Astrocyte (in vitro differentiated cells and primary cell): ENCODE measurements around the gene PCSK5. TPM values are rescaled to one million over a fixed set of nuclear protein-coding genes. Genes with fewer than 3 reads are reported as not detected.
"Not testable (repeated sequence)": the region's sequence is repeated elsewhere in the genome, so short reads cannot be mapped to it uniquely, and the experiment has no call there.

Experiments
- DNase-seq: peaks from one replicate; pipeline ENCODE4 v3.0.0-alpha.2; 2010; ENCODE audit warnings: low read depth
- FAIRE-seq: peaks from 2 replicates; lab custom pipeline; 2011; peaks lifted over from hg19 to GRCh38; lab: Jason Lieb, UNC
- H2AFZ ChIP-seq: 2 replicates; pipeline ENCODE4 v1.6.0; 2012; ENCODE audit warnings: low read depth, low read length, inconsistent platforms
- H3K27ac ChIP-seq: 2 replicates; pipeline ENCODE4 v1.5.1; 2011; ENCODE audit warnings: low read depth, low read length, inconsistent platforms
- H3K27me3 ChIP-seq: 2 replicates; pipeline ENCODE4 v1.6.0; 2011; ENCODE audit warnings: low read length, inconsistent platforms; ENCODE audit not compliant: insufficient read depth
- H3K36me3 ChIP-seq: 2 replicates; pipeline ENCODE4 v1.5.1; 2011; ENCODE audit warnings: low read length, inconsistent platforms; ENCODE audit not compliant: insufficient read depth
- H3K4me1 ChIP-seq: 2 replicates; pipeline ENCODE4 v1.5.1; 2011; ENCODE audit warnings: low read length, inconsistent platforms; ENCODE audit not compliant: insufficient read depth
- H3K4me2 ChIP-seq: 2 replicates; pipeline ENCODE4 v1.6.0; 2012; ENCODE audit warnings: low read length, inconsistent platforms
- H3K4me3 ChIP-seq: 2 replicates; pipeline ENCODE4 v1.5.1; 2011; ENCODE audit warnings: low read depth, mild to moderate bottlenecking, low read length, inconsistent platforms; ENCODE audit not compliant: insufficient read depth
- H3K79me2 ChIP-seq: 2 replicates; pipeline ENCODE4 v1.6.0; 2012; ENCODE audit warnings: mild to moderate bottlenecking, low read length, inconsistent platforms; ENCODE audit not compliant: insufficient read depth
- H3K9ac ChIP-seq: 2 replicates; pipeline ENCODE4 v1.6.0; 2012; ENCODE audit warnings: mild to moderate bottlenecking, low read length, inconsistent platforms
- H3K9me3 ChIP-seq: 2 replicates; pipeline ENCODE4 v1.5.1; 2012; ENCODE audit warnings: low read depth, mild to moderate bottlenecking, low read length, inconsistent platforms; ENCODE audit not compliant: insufficient read depth
- H4K20me1 ChIP-seq: 2 replicates; pipeline ENCODE4 v1.6.0; 2012; ENCODE audit warnings: low read length, inconsistent platforms; ENCODE audit not compliant: insufficient read depth
- H3K27ac Mint-ChIP-seq: one replicate; pipeline ENCODE4 v1.8.0; 2021; ENCODE audit warnings: mild to moderate bottlenecking, mixed read lengths; ENCODE audit not compliant: unreplicated experiment
- H3K27me3 Mint-ChIP-seq: one replicate; pipeline ENCODE4 v1.8.0; 2021; ENCODE audit warnings: low read depth, mixed read lengths; ENCODE audit not compliant: unreplicated experiment
- H3K36me3 Mint-ChIP-seq: one replicate; pipeline ENCODE4 v1.8.0; 2021; ENCODE audit warnings: low read depth, mixed read lengths; ENCODE audit not compliant: unreplicated experiment
- H3K4me1 Mint-ChIP-seq: one replicate; pipeline ENCODE4 v1.8.0; 2021; ENCODE audit warnings: low read depth, mixed read lengths; ENCODE audit not compliant: unreplicated experiment
- H3K4me3 Mint-ChIP-seq: one replicate; pipeline ENCODE4 v1.8.0; 2021; ENCODE audit warnings: mild to moderate bottlenecking, moderate library complexity, mixed read lengths; ENCODE audit not compliant: unreplicated experiment
- H3K9me3 Mint-ChIP-seq: one replicate; pipeline ENCODE4 v1.8.0; 2021; ENCODE audit warnings: mild to moderate bottlenecking, mixed read lengths; ENCODE audit not compliant: unreplicated experiment
- CTCF ChIP-seq: IDR thresholded peaks from 2 replicates; pipeline ENCODE4 v1.5.1; 2011; ENCODE audit warnings: low read depth, mild to moderate bottlenecking, inconsistent platforms, low read length, moderate library complexity; ENCODE audit not compliant: insufficient read depth
- EZH2 ChIP-seq: IDR thresholded peaks from 2 replicates; pipeline ENCODE4 v1.6.1; 2012; ENCODE audit warnings: mild to moderate bottlenecking, low read length, inconsistent platforms; ENCODE audit not compliant: insufficient read depth
- total RNA-seq: library from RNA; stranded (reverse); gene quantifications from 2 replicates; pipeline ENCODE4 v1.2.1, GENCODE V29; 2021

PCSK5 gene
- total RNA-seq, 1 donor from 2014 or later, result 13.1 TPM

GRCh38 chr9:76314321-76314720 lies 423.8 kb downstream of the PCSK5 start:
- Histone ChIP-seq H3K27ac (no peak overlapping the region), H2AFZ (no peak overlapping the region), H3K4me2 (no peak overlapping the region), H3K4me3 (no peak overlapping the region), H3K9me3 (no peaks in the 10 kb centered on the region), H3K79me2 (no peaks in the 10 kb centered on the region), H4K20me1 (no peaks in the 10 kb centered on the region), H3K4me1 (no peaks in the 10 kb centered on the region), H3K27me3 (no peaks in the 10 kb centered on the region), H3K36me3 (no peaks in the 10 kb centered on the region), H3K9ac (no peak overlapping the region)
- H3K4me3 Mint-ChIP-seq, result no peak overlapping the region
- TF ChIP-seq CTCF (no peak), EZH2 (no peak)
- H3K27ac Mint-ChIP-seq, result no peak overlapping the region
- H3K4me1 Mint-ChIP-seq, result peaks cover 2% of the 10 kb centered on the region
- no peak for DNase-seq
- H3K9me3 Mint-ChIP-seq, result no peaks in the 10 kb centered on the region
- FAIRE-seq, result no peak
- H3K27me3 Mint-ChIP-seq, result peaks cover 3% of the 10 kb centered on the region
- no peaks in the 10 kb centered on the region for H3K36me3 Mint-ChIP-seq

- no peaks in the 10 kb centered on the region for H3K27me3 ChIP-seq
- H3K4me2 ChIP-seq, result no peak overlapping the region
- no peak overlapping the region for H3K4me3 Mint-ChIP-seq
- no peak overlapping the region for H3K9ac ChIP-seq
- H3K27ac Mint-ChIP-seq, result no peak overlapping the region
- H3K4me1 Mint-ChIP-seq, result peaks cover 4% of the 10 kb centered on the region
- H3K9me3 Mint-ChIP-seq, result no peaks in the 10 kb centered on the region
- no peak for TF ChIP-seq CTCF
- no peak for TF ChIP-seq EZH2
- no peak for FAIRE-seq
- DNase-seq, result no peak
- H3K79me2 ChIP-seq, result no peaks in the 10 kb centered on the region
- H3K27ac ChIP-seq, result no peak overlapping the region
- peaks cover 3% of the 10 kb centered on the region for H3K4me1 ChIP-seq
- no peaks in the 10 kb centered on the region for H3K36me3 Mint-ChIP-seq
- H3K4me3 ChIP-seq, result no peak overlapping the region
- no peaks in the 10 kb centered on the region for H3K36me3 ChIP-seq
- peaks cover 2% of the 10 kb centered on the region for H3K27me3 Mint-ChIP-seq
- H4K20me1 ChIP-seq, result no peaks in the 10 kb centered on the region
- H3K9me3 ChIP-seq, result no peaks in the 10 kb centered on the region
- H2AFZ ChIP-seq, result no peak overlapping the region
These were observed 425.6 kb downstream of the PCSK5 start for GRCh38 chr9:76316069-76316468.

- H3K27ac Mint-ChIP-seq, H3K4me1 ChIP-seq, H3K4me3 Mint-ChIP-seq, H3K36me3 Mint-ChIP-seq, FAIRE-seq, H3K9me3 Mint-ChIP-seq, H2AFZ ChIP-seq, H3K4me2 ChIP-seq, H3K9ac ChIP-seq, H3K27me3 ChIP-seq, H3K27ac ChIP-seq, H3K9me3 ChIP-seq, H4K20me1 ChIP-seq, H3K79me2 ChIP-seq, H3K36me3 ChIP-seq, DNase-seq, H3K4me3 ChIP-seq, H3K27me3 Mint-ChIP-seq: not testable (repeated sequence)
- H3K4me1 Mint-ChIP-seq, result peaks cover 11% of the 10 kb centered on the region
These were observed 429.0 kb downstream of the PCSK5 start for GRCh38 chr9:76319466-76319865.
